DND-41 (cell line): ENCODE data around the gene NUMBL.

Source experiments
- ATAC-seq: fragments of 200-7000 bp; cut with Tn5 transposase; 3 replicates; pipeline ENCODE4 v1.9.1; 2021; ENCODE audit warnings: low read depth; ENCODE audit not compliant: insufficient read depth
- DNase-seq: peaks from one replicate; pipeline ENCODE4 v3.0.0-alpha.2; 2020
- H2AFZ ChIP-seq: 2 replicates; pipeline ENCODE4 v1.6.0; 2012; ENCODE audit warnings: low read depth, low read length
- H3K27ac ChIP-seq: 2 replicates; pipeline ENCODE4 v1.5.1; 2012; ENCODE audit warnings: low read length, inconsistent platforms
- H3K27me3 ChIP-seq: fragments of 200-600 bp; sonication (generic); 2 replicates; pipeline ENCODE4 v1.6.0; 2012; ENCODE audit warnings: low read length, mild to moderate bottlenecking, inconsistent platforms; ENCODE audit not compliant: insufficient read depth, poor library complexity
- H3K36me3 ChIP-seq: 2 replicates; pipeline ENCODE4 v1.5.1; 2012; ENCODE audit warnings: low read length, inconsistent platforms; ENCODE audit not compliant: insufficient read depth
- H3K4me1 ChIP-seq: 2 replicates; pipeline ENCODE4 v1.5.1; 2012; ENCODE audit warnings: mild to moderate bottlenecking, low read length; ENCODE audit not compliant: insufficient read depth
- H3K4me2 ChIP-seq: 2 replicates; pipeline ENCODE4 v1.6.0; 2012; ENCODE audit warnings: mild to moderate bottlenecking, moderate library complexity, low read length, inconsistent platforms; ENCODE audit not compliant: insufficient read depth
- H3K4me3 ChIP-seq, 2 experiments: fragments of 200-600 bp in 1 of 2; shearing (Covaris generic) in 1 of 2; 2 replicates each; pipeline ENCODE4 v1.5.1; 2012 to 2016; ENCODE audit warnings: inconsistent platforms in 2 of 2, low read length in 2 of 2, mild to moderate bottlenecking in 2 of 2, low read depth in 1 of 2, moderate library complexity in 1 of 2
- H3K79me2 ChIP-seq: 2 replicates; pipeline ENCODE4 v1.6.0; 2012; ENCODE audit warnings: low read length, inconsistent platforms; ENCODE audit not compliant: insufficient read depth
- H3K9ac ChIP-seq: 2 replicates; pipeline ENCODE4 v1.6.0; 2012; ENCODE audit warnings: low read depth, mild to moderate bottlenecking, inconsistent platforms, low read length, moderate library complexity
- H3K9me3 ChIP-seq: 2 replicates; pipeline ENCODE4 v1.5.1; 2012; ENCODE audit warnings: low read length, moderate library complexity, mild to moderate bottlenecking, inconsistent platforms; ENCODE audit not compliant: insufficient read depth, severe bottlenecking
- H4K20me1 ChIP-seq: 2 replicates; pipeline ENCODE4 v1.6.0; 2012; ENCODE audit warnings: low read length; ENCODE audit not compliant: insufficient read depth
- EZH2 ChIP-seq: IDR thresholded peaks from 3 replicates; pipeline ENCODE4 v1.6.1; 2012; ENCODE audit warnings: borderline replicate concordance, low read depth, mild to moderate bottlenecking, moderate library complexity, low read length, inconsistent platforms; ENCODE audit not compliant: severe bottlenecking
- TF ChIP-seq, protein P1 (sequence below): IDR thresholded peaks from 2 replicates; pipeline ENCODE4 v1.5.1; 2012; ENCODE audit warnings: borderline replicate concordance, low read length, moderate library complexity, mild to moderate bottlenecking; ENCODE audit not compliant: poor library complexity, severe bottlenecking; ENCODE audit errors: extremely low read depth

The NUMBL gene

DNA sequence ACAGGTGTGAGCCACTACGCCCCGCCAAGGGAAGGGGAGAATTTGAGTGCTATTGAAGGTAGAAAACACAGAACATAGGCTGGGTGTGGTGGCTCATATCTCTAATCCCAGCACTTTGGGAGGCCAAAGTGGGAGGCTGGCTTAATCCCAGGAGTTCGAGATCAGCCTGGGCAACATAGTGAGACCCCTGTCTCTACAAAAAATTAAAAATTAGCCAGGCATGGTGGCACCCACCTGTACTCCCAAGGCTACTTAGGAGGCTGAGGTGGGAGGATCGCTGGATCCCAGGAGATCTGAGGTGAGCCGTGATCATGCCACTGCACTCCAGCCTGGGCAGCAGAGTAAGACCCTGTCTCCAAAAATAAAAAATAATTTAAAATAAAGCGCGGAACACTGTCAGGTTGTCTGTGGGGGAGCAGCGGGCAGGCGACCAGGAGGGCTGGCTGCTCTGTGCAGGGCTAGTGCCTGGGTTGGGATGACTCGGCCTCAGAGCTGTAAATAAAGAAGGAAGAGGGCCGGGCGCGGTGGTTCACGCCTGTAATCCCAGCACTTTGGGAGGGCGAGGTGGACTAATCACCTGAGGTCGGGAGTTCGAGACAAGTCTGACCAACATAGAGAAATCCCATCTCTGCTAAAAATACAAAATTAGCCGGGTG lies 48.3 kb downstream of the NUMBL start:
- Histone ChIP-seq H3K4me1 (no peaks in the 10 kb centered on the region), H3K27ac (no peak overlapping the region), H3K27me3 (no peaks in the 10 kb centered on the region), H3K79me2 (no peaks in the 10 kb centered on the region), H3K4me3 (no peak overlapping the region), H3K9ac (no peak overlapping the region), H2AFZ (no peak overlapping the region), H3K36me3 (no peaks in the 10 kb centered on the region), H3K9me3 (no peaks in the 10 kb centered on the region), H3K4me2 (no peak overlapping the region), H4K20me1 (no peaks in the 10 kb centered on the region)
- ATAC-seq (no peak), DNase-seq (no peak)
- TF ChIP-seq, protein P1, sequence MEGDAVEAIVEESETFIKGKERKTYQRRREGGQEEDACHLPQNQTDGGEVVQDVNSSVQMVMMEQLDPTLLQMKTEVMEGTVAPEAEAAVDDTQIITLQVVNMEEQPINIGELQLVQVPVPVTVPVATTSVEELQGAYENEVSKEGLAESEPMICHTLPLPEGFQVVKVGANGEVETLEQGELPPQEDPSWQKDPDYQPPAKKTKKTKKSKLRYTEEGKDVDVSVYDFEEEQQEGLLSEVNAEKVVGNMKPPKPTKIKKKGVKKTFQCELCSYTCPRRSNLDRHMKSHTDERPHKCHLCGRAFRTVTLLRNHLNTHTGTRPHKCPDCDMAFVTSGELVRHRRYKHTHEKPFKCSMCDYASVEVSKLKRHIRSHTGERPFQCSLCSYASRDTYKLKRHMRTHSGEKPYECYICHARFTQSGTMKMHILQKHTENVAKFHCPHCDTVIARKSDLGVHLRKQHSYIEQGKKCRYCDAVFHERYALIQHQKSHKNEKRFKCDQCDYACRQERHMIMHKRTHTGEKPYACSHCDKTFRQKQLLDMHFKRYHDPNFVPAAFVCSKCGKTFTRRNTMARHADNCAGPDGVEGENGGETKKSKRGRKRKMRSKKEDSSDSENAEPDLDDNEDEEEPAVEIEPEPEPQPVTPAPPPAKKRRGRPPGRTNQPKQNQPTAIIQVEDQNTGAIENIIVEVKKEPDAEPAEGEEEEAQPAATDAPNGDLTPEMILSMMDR, result no peak
- TF ChIP-seq EZH2, result no peak

DNA sequence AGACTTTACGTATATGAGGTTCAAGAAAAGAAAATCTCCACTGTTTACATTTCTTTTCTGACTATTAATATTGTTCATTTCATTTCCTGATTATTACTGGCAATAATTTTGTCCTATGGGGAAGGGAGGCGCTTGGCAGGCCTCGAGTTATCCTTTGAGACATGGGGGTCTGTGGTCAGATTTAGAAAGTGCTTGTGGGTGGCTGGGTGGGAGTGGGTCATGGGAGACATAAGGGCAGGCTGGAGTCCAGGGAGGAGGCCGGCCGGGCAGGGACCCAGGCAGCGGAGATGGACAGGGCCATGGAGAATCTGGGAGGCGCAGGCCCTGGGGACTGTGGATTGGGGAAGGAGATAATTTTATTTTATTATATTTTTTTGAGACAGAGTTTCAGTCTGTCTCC lies 49.2 kb downstream of the NUMBL start:
- TF ChIP-seq, protein P1, result no peak
- TF ChIP-seq EZH2, result no peak
- H3K36me3 ChIP-seq, result no peaks in the 10 kb centered on the region
- H3K4me1 ChIP-seq, result no peaks in the 10 kb centered on the region
- H3K27ac ChIP-seq, result no peak overlapping the region
- no peaks in the 10 kb centered on the region for H3K79me2 ChIP-seq
- H3K9me3 ChIP-seq, result no peaks in the 10 kb centered on the region
- H2AFZ ChIP-seq, result no peak overlapping the region
- DNase-seq (no peak), ATAC-seq (no peak)
- no peak overlapping the region for H3K9ac ChIP-seq
- no peak overlapping the region for H3K4me3 ChIP-seq
- no peaks in the 10 kb centered on the region for H4K20me1 ChIP-seq
- no peak overlapping the region for H3K4me2 ChIP-seq
- no peaks in the 10 kb centered on the region for H3K27me3 ChIP-seq

DNA sequence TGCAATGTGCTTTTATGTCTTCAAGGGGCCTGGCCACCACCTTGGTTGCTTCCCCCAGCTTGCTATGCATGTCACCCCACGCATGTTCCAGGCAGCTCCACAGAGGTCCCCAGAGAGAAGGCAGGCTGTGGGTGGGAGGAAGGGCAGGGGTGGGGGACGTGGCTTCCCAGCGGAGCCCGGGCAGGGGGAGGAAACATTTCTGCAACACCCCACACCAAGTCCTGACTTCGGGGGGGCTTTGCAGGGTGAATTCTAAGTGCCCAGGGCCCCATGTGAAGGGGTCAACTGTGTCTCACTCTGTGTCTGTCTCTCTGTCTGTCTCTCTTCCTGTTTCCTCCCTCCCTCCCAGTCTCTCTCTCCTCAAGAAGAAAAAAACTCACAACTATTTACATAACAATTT lies 49.7 kb downstream of the NUMBL start:
- DNase-seq, result no peak
- no peak for ATAC-seq
- no peak overlapping the region for H3K9ac ChIP-seq
- no peaks in the 10 kb centered on the region for H3K27me3 ChIP-seq
- H3K4me1 ChIP-seq, result no peaks in the 10 kb centered on the region
- TF ChIP-seq, protein P1, result no peak
- no peak for TF ChIP-seq EZH2
- H3K9me3 ChIP-seq, result no peaks in the 10 kb centered on the region
- no peak overlapping the region for H3K4me2 ChIP-seq
- no peaks in the 10 kb centered on the region for H3K36me3 ChIP-seq
- H3K4me3 ChIP-seq, result no peak overlapping the region
- H3K79me2 ChIP-seq, result no peaks in the 10 kb centered on the region
- no peak overlapping the region; the same call in 1 of the 2 replicates for H2AFZ ChIP-seq
- no peak overlapping the region for H3K27ac ChIP-seq
- H4K20me1 ChIP-seq, result no peaks in the 10 kb centered on the region

DNA sequence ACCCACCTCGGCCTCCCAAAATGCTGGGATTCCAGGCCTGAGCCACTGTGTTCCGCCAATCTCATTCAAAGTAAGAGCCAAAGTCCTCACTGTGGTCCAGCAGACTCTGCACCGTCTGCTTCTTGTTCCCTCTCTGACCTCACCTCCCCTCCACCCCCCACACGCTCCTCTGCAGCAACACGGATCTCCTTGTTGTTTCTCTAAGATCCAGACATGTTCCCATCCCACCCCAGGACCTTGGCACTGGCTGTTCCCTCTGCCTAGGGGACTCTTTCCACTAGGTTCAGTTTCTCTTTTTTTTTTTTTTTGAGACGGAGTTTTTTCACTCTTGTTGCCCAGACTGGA lies 50.8 kb downstream of the NUMBL start:
- Histone ChIP-seq H3K4me3 (no peak overlapping the region), H3K27me3 (no peaks in the 10 kb centered on the region), H3K9ac (no peak overlapping the region), H3K27ac (no peak overlapping the region), H2AFZ (no peak overlapping the region), H3K4me2 (no peak overlapping the region), H3K9me3 (no peaks in the 10 kb centered on the region), H3K79me2 (no peaks in the 10 kb centered on the region), H3K4me1 (no peaks in the 10 kb centered on the region), H3K36me3 (no peaks in the 10 kb centered on the region), H4K20me1 (no peaks in the 10 kb centered on the region)
- DNase-seq, result no peak
- no peak for TF ChIP-seq EZH2
- TF ChIP-seq, protein P1, result no peak
- no peak for ATAC-seq
